Measurements from ENCODE around the gene RAB20.

DNA sequence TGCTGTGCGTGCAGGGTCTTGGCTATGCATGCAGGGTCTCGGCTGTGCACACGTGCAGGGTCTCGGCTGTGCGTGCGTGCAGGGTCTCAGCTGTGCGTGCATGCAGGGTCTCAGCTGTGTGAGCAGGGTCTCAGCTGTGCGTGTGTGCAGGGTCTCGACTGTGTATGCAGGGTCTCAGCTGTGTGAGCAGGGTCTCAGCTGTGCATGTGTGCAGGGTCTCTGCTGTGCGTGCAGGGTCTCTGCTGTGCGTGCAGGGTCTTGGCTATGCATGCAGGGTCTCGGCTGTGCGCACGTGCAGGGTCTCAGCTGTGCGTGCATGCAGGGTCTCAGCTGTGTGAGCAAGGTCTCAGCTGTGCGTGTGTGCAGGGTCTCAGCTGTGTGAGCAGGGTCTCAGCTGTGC lies 42.5 kb downstream of the RAB20 start:
- TF ChIP-seq, protein P1, sequence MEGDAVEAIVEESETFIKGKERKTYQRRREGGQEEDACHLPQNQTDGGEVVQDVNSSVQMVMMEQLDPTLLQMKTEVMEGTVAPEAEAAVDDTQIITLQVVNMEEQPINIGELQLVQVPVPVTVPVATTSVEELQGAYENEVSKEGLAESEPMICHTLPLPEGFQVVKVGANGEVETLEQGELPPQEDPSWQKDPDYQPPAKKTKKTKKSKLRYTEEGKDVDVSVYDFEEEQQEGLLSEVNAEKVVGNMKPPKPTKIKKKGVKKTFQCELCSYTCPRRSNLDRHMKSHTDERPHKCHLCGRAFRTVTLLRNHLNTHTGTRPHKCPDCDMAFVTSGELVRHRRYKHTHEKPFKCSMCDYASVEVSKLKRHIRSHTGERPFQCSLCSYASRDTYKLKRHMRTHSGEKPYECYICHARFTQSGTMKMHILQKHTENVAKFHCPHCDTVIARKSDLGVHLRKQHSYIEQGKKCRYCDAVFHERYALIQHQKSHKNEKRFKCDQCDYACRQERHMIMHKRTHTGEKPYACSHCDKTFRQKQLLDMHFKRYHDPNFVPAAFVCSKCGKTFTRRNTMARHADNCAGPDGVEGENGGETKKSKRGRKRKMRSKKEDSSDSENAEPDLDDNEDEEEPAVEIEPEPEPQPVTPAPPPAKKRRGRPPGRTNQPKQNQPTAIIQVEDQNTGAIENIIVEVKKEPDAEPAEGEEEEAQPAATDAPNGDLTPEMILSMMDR (IDR thresholded peaks at IDR 0.05; ENCODE audit: insufficient read depth, low read length): no peak
- TF ChIP-seq REST (IDR thresholded peaks at IDR 0.05; ENCODE audit: insufficient replicate concordance, low read depth) (no peak), POLR2AphosphoS5 (IDR thresholded peaks at IDR 0.05; ENCODE audit: low read depth) (no peak), GABPA (IDR thresholded peaks at IDR 0.05; ENCODE audit: low read depth) (no peak)
